Stimulated activated CD4-positive, alpha-beta T cell treated with anti-CD3 and anti-CD28 coated beads, Interleukin-4, amount 100 ng/mL, for 48 hours (primary cell): Measurements from ENCODE around the gene TBX3.
"Not testable (repeated sequence)": the region's sequence is repeated elsewhere in the genome, so short reads cannot be mapped to it uniquely, and the experiment has no call there.

Experiments used
- DNase-seq, 2 donors: peaks; one replicate each; pipeline ENCODE4 v3.0.0-alpha.2; 2020; ENCODE audit warnings: low read depth in 2 of 2

Gene TBX3

DNA sequence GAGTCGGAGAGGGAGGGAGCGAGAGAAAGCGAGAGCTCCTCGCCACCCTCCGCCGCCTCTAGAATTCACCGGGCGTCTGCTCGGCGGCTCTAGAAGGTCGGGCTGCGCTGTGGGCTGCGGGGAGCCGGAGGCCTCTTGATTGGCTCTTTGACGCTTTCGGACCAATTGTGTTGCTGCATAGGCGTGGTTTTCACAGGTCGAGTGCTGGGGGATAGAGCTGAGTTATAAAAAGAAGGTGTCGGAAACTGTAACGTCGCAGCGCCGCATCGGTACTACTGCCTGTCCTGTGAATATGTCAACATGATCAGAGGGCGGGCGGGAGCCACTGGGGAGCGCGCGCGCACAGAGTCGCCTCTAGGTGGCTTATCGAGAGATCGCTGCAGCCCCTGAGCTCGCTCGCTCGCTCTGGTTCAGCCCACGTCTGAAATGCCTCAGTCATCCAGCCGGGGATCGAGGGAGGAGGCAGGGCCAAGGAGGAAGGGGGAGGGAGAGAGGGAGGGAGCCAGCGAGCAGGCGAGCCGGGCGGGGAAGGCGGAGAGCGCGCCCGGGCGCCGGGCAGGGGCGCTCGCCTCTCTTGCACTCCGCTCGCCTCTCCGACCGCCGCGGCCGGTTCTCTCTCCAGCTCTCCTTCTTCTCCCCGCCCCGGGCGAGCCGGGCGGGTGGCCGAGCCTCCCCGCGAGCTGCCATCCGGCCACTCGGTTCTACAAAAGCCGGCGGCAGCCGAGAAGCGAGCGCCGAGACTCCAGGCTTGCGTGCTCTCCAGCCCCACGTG, at the start of gene TBX3:
Gene TBX3, minus strand, starts transcription at position 78 of the 772 bp plus-strand sequence. CDS start 975 bp downstream, outside the sequence.
- peak; percentile 52 to 53 for DNase-seq

DNA sequence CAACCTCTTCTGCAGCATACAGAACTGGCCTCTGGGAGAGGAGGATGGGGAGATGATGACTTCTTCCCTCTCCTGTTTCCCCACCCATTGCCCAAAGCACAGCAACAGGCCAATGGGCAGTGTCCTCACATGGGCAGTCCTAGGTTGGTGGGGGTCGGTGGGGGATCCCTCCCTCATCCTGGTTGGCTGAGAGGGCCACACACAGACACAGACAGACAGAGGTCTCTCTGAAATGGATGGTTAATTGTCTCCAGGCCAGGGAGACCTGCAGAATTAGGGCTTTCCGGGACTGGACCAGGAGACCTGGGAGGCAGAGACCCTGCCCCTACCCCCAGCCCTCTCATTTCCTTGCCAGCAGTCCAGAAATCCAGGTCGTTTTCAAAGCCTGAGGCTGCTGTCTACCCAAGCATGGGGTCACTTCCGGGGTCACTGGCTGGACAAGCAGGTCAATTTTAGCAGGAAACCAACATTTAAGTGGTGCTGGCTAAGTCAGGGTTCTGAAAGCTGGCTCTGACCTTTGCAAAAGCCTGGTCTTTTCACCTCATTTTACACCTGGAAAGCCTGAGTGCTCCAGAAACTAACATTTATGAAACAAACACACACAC, 48.6 kb upstream of the TBX3 start:
- DNase-seq = no peak

DNA sequence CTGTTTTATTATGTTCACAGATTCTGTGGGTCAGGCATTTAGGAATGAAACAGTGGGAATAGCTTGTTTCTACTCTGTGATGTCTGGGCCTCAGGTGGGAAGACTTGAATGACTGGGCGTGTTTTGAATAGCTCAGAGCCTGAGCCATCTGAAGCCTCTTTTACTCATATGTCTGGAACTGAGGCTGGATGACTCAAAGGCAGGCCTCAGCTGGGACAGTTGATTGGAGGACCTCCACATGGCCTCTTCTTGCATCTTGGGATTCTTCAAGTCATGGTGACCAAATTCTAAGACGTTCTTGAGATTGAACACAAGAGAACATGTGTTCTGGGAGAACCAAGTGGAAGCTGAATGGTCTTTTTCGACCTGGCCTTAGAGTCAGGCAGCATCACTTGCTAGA, 45.8 kb upstream of the TBX3 start:
- no peak for DNase-seq

DNA sequence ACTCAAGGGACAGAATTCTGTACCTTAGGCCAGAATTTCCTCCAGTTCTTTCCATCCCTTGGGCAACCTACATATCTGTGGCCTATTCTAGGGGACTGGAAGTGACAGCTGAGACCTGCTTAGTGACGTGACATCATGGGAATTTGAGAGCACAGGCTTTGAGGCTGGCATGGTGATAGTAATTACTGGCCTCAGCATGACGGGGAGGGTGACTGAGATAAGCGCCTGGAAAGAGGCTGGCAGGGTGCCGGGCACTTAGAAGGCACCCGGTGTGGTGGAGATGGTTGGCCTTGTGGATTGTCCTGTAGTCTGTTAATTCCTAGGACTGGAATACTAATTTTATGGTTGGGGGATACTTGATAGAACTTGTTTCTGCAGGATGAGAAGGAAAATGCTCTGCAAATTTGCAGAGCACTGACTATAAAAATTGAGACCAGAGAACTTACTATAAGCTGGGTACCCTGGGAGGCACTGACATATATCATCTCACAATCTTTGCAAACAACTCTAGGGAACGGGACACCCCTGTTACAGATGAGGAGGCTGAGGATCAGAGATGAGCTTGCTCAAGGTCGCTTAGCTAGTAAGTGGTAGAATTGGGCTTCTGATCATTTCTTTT, 42.2 kb upstream of the TBX3 start:
- DNase-seq = no peak

DNA sequence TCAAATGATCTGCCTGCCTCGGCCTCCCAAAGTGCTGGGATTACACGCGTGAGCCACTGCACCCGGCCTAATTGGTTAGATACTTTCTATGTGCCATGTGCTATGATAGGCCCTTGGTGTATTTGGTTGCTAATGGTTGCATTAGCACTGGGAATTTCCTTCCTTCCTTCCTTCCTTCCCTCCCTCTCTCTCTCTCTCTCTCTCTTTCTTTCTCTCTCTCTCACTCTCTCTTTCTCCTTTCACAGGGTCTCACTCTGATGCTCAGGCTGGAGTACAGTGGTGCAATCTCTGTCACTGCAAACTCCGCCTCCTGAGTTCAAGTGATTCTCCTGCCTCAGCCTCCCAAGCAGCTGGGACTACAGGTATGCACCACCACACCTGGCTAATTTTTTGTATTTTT, 38.2 kb upstream of the TBX3 start:
- DNase-seq = not testable (repeated sequence)

DNA sequence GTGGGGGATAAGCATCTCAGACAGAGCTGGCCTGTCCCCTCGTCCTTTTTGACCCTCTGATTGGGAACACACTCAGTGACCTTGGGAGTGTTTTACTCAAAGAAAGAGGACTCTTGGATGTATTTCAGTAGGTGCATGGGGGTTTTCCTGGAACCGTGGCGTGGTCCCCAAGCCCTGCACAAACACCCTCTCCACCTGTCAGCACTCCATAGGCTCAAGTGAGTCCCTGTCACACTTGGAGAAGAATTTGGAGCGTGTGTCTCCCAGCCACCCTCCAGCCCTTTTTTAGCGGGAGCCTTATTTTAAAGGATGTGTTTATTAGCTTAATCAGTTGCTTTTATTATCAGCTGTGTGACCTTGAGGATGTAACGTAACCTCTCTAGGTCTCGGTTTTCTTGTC, 37.3 kb upstream of the TBX3 start:
- DNase-seq = no peak

DNA sequence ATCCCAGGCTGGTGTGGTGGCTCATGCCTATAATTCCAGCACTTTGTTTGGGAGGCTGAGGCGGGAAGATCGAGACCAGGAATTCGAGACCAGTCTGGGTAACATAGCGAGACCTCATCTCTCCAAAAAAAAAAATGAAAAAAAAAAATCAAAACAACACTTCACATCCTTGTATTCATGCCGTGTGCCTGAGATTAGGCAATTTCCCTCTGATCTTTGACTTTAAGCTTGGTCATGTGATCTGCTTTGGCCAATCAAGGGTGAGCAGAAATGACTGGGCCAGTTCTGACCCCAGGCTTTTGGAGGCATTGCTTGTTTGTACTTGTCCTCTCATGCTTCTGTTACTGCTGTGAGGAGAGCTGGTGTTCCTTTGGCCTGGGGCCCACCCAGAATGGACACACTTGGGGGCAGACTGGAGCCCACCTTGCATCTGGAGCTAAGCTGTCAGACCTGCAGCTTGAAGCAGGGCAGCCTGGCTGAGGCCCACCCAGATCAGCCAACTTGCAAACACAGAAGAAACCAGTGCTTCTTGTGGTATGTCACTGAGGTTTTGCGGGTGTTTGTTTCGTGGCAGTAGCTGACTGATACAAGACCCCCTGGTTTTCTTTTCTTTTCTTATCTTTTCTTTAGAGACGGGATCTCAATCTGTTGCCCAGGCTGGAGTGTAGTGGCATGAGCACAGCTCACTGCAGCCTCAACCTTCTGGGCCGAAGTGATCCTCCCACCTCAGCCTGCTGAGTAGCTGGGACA, 29.7 kb upstream of the TBX3 start:
- no peak for DNase-seq

DNA sequence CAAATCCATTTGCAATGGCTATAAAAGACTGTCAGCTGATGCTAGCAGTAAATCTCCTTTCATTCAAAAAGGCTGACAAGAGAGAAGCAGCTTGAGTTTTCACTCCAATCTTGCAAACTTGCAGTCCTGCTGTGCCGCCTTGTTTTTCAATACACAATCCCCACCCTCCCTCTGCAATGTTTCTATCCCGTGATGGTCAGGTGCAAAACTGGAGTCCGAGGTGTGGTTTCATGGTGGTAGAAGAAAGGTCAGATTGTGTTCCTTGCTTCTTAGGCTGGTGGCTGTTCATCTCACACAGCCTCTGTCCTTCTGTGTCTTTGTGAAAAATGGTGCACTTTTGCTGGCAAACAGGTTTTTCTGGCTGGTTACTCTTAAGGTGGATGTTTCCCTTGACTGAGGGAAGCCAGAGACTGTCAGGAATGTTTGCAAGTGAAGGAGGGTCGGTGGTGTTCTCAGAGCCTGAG, 27.7 kb upstream of the TBX3 start:
- DNase-seq = no peak

DNA sequence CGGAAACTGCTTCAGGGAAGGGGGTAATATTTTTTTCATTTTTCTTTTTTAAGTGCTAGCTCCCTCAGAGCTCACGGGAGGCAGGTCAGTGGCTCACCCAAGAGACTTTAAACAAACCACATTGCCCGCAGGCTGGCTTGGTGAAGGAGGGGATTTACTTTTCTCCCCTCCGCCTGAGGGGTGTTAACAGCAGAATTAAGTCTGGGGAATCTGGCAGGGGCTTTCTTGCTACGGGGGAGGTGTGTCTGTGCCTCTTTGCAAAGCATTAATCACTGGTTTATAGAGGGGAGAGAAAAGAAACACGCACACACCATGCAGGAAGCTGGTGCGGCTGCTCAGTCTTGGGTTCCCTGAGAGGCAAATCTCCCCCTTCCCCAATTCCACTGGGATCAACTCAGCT, 26.2 kb upstream of the TBX3 start:
- DNase-seq = no peak

DNA sequence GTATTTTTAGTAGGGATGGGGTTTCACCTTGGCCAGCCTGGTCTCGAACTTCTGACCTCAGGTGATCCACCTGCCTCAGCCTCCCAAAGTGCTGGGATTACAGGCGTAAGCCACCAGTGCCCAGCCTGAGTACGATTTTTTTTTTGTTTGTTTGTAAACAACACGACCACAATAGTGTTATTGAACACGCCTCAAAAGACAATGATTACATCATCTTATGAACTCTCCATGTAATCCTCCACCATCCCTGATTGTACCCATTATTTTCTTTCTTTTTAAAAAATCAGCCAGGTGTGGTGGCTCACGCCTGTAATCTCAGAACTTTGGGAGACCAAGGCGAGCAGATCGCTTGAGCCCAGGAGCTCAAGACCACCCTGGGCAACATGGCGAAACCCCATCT, 25.1 kb upstream of the TBX3 start:
- DNase-seq = no peak

DNA sequence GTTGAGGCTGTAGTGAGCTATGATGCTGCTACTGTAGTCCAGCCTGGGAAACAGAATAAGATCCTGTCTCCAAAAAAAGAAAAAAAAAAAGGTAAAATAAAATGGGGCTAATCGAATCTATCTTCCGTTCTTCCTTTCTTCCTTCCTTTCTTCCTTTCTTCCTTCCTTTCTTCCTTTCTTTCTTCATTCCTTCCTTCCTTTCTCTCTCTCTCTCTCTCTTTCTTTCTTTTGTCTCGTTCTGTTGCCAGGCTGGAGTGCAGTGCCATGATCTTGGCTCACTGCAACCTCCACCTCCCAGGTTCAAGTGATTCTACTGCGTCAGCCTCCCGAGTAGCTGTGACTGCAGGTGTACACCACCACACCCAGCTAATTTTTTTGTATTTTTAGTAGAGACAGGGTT, 24.6 kb upstream of the TBX3 start:
- DNase-seq = not testable (repeated sequence)

DNA sequence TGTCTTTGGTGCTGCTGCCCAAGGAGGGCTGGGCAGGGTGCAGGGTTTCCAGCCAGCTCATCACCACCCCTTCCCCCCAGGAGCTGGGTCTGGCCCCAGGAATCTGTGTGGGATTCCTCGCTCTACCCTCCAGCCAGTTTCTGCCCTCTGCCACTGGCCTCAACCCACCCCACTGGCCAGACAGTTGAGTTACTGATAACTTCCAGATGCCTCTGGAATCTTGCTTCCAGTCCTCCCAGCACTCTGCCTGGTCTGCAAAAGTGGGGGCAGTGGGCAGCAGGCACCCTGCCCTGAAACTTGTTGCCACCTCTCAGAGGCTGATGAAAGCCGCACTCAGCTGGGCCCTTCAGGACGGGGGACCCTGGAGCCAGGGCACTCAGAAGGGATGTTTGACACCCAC, 20.1 kb upstream of the TBX3 start:
- DNase-seq = no peak

DNA sequence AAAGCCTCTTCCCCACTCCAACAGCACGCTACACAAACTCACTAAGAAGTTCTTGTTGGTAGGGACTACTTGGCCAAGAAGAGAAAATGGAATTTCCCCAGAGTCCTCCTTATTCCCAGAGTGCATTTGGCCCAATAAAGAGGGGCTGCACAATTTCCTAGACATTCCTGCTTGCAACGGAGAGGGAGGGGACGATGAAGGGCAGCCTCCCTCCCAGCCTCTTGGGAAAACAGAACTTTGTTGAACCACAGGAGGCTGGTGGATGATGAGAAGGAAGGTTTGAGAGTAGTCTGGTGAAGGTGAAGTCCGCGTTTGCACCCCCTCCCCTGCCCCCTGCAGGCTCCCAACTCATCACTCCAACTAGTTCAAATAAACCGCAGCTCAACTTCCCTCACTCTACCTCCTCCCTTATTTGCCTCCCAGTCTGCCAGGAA, 19.1 kb upstream of the TBX3 start:
- no peak for DNase-seq

DNA sequence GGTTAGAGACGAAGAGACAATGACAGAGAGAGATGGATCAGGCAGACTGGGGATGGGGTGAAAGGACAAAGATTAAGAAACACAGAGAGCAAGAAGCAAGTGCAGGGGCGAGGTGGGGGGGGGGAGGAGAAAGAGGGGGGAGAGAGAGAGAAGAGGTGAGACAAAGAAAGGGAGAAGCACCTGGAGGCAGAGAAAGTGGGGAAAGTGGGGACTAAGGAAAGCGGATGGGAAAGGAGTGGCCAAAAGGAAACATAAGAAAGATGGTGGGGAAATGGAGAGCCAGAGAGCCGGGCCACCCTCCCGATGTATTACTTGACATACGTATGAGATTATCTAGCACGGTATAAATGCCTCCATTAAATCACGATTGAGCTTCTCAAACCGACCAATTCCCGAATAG, 18.5 kb upstream of the TBX3 start:
- no peak for DNase-seq

DNA sequence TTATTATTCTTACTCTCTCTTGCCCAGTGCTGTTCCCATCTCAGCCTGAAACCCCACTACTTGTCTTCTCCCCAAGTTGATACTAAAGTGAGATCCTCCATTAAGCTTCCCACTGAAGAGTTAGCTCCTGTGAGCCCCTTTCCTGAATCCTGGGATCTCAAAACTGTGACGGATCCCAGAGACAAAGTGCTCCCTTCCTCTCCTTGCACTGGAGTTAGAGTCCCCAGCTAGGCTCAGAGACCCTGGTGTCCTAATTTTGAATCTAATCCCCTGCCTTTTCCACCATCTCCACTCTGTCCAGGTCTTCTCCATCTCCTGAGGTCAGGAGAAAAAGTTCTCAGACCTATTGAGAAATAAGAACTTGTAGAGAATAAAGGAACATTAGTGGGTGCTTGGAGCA, 17.6 kb upstream of the TBX3 start:
- DNase-seq = no peak

DNA sequence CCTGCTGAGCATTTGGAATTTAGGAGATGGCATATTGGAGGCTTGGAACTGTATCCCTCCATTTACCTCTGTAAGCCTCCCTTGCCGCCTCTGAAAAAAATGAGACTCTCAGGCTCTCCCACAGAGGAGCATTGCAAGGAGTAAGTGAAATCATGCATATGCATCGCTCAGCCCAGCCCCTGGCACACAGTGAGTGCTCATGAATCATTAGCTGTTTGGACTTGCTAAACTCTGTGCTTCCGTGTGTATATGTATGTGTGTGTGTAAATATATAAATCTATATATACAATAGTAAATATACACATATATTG, 17.1 kb upstream of the TBX3 start:
- no peak for DNase-seq

DNA sequence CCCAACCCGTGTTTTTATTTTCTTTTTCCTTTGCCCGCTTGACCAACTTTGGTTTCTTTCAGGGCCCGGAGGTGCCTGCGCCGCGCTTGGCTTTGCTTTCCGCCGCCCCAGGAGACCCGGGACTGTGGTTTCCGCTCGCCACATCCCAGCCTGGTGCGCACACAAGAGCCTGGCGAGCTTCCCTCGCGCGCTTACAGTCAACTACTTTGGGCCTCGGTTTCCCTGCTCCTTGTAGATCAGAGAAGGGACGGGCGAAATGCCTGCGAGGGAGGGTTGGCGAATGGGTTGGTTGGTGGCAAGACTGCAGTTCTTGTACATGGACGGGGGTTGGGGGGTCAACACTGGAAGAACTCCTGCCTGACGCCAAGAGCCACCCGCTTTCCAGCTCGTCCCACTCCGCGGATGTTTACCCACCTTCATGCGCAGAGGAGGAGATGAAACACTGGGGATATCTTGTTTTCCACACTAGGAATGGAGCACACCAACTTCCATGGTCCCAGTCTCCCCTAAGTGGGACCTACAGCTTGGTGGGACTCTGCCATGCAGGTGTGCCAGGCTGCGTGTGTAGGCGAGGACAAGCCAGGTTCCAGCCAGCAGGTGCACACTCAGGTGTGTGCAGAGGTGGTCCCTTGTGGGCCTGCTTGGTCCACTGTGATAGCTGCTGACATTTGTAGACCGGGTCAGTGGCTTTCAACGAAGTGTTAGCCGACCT, 16.6 kb upstream of the TBX3 start:
- no peak for DNase-seq

DNA sequence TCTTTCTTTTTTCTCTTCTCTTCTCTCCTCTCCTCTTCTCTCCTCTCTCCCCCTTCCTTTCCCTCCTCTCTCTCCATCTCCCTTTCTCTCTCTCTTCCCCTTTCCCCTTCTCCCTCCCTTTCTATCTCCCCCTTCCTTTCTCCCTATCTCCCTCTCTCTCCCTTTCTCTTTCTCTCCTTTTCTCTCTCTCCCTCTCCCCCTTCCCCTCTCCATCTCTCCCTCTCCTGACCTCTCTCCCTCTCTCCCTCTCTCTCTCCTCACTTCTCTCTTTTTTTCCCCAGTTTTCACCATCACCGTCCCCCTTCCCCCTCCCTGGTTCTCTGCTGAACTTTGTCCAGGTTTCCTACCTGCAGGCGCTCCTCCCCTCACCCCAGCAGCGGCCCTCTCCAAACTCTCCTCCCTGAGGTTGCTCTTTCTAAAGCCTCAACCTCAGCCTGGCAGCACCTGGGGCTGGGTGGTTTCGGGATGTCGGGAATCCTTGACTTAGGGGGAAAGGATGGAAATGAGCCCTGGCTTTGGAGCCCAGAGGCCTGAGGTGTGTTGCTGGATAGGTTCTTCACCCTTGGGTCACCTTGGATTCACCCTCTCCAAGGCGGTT, 14.7 kb upstream of the TBX3 start:
- DNase-seq = no peak

DNA sequence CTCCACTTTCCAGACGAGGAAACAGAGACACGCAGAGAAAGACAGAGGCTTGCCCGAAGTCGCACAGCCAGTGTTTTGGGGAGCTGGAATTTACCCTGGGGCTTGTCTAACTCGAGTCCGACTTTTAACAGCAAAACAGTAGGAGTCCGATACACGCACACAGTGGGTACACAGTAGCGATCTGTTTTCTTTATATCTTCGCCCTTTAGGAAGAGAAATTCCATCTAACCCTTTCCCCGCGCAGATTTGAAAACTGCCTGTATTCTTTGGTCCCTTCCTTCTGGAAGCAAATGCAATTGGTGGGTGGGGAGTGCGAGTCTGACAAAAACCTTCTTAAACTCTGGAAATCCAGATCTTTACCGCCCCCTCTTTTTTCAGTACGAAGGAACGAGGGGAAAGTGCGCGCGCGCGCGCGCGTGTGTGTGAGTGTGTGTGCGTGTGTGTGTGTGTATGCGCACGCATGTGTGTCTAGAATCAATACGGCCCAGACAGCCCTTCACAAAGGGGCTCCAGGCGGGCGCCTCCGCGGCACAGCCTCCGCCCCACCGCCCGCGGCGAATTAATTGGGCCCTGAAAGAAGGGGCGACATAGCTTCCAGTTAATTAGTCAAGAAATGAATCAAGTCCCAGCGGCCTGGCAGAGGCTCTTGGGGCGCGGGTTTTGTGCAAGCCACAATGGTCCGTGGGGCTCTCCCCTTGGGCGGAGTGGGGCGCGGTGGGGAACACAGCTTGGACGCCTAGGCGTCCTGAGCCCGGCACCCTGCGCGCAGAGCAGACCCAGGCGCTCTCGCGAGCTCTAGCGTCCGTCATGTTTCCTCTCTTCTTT, 14.0 kb upstream of the TBX3 start:
- no peak for DNase-seq

DNA sequence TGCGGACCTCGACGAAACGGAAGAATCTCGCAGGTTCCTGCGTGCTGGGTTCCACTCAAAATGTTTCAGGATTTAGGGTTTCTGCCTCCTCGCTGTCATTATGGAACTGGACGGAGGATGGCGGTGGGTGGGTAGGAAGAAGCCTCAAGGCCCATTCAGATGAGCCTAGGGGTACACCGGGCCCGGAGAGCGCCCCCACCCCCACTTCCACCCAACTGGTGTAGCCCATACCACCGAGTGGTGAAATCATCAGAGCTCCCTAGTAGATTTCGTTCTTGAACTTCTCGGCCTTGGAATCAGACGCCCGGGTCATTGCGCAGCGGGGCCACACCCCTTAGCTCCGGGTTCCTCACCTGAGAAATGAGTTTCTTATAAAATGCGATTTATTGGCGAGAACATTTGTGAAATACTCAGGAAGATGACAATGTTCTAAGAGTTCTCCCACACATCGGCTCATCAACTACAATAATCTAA, 13.3 kb upstream of the TBX3 start:
- no peak for DNase-seq
